Measurements from ENCODE around the gene DOCK11.

DOCK11 gene

DNA sequence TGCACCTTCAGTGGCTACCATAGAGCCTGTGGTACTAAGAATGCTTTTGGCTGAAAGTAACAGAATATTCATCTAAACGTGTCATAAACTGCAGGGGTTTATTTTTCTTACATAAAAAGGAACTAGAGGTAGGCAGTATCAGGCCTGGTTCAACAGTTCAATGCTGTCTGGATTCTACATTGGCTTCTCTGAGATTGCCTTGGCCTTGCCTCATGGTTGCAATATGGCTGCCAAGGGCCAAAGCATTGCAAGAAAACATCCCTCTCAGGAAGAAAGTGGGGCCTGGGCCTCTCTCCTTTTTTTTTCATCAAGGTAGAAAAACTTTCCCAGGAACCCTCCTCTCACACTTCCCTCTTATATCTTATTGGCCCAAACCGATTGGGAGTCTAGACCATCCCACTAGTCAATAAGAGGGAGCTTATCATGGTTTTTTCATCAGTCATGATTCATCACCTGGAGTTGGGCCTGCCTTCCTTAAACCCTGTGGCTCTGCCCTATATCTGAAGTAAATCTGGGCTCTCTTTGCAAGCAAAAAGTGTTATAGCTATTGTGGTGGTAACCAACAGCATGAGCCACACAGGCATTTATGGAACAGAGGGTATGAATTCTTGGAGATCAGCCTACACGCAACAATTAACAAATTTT is 1.8 kb upstream of the DOCK11 start:
- ChIA-PET POLR2A (ENCODE audit: low non-redundant PET) (no interaction called here), CTCF (no interaction called here)
- TF ChIP-seq, protein P1, sequence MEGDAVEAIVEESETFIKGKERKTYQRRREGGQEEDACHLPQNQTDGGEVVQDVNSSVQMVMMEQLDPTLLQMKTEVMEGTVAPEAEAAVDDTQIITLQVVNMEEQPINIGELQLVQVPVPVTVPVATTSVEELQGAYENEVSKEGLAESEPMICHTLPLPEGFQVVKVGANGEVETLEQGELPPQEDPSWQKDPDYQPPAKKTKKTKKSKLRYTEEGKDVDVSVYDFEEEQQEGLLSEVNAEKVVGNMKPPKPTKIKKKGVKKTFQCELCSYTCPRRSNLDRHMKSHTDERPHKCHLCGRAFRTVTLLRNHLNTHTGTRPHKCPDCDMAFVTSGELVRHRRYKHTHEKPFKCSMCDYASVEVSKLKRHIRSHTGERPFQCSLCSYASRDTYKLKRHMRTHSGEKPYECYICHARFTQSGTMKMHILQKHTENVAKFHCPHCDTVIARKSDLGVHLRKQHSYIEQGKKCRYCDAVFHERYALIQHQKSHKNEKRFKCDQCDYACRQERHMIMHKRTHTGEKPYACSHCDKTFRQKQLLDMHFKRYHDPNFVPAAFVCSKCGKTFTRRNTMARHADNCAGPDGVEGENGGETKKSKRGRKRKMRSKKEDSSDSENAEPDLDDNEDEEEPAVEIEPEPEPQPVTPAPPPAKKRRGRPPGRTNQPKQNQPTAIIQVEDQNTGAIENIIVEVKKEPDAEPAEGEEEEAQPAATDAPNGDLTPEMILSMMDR (conservative IDR thresholded peaks at IDR 0.05; ENCODE audit: low read depth) = no peak
- no peak for DNase-seq (ENCODE audit: low spot score)
- no peak overlapping the region for H3K27ac ChIP-seq

DNA sequence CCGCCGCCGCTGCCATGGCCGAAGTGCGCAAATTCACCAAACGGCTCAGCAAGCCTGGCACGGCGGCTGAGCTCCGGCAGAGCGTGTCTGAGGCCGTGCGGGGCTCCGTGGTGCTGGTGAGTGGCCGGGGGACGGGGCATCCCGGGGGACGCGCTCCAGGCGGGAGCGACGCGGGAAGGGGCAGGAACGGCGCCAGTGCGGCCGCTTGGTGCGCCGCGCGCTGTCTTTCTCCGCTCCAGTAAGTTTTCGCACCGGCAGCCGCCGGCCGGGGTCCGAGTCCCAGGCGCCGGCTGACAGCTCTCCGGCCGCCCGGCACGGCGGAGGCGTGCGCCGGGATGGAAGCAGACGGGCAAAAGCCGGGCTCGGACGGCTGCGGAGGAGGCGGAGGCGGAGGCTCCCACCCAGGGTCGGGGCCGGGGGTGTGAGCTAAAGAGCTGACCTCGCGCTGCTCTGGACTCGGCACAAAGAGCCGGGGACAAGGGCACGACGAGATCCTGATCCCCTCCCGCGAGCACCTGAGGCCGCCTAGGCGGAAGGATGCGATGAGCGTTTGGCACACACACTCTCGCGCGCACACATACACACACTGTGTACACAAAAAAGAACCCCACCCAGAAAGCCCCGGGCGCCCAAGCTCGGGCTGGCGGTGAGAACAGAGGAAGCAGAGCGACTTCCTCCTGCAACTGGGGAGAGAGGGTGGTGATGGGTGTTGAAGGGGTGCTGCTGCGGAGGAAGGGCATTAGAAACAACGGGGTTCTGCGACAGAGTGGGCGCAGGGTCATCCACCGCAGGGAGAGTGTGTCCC is 545 bp downstream of the DOCK11 start:
- POLR2A ChIA-PET (ENCODE audit: low non-redundant PET) = no interaction called here
- peak; percentile 2 for DNase-seq (ENCODE audit: low spot score)
- H3K27ac ChIP-seq = peak overlapping the region; percentile 83
- CTCF ChIA-PET = interaction anchor here (0.6 to 1.2 kb wide), 2 partner anchors 36 to 88 kb away, joined by 3 to 5 read pairs; no protein-coding TSS in a partner anchor
- TF ChIP-seq, protein P1 (conservative IDR thresholded peaks at IDR 0.05; ENCODE audit: low read depth) = no peak

DNA sequence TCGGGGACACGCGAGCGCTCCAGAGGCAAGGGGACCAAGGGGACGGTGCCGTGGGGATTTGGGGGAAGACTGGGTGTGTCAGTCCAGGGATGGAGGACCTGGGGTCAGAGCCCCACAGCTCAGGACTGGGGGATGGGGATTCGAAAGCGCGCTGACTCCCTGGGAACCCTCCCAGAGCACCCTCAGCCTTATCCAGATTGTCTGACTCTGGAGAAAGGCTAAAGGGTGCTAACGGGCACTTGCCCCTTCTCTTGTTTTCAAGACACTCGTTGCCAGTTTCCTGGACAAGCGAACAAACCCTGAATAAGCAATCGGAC is 1.1 kb downstream of the DOCK11 start:
- POLR2A ChIA-PET (ENCODE audit: low non-redundant PET) = no interaction called here
- TF ChIP-seq, protein P1 (conservative IDR thresholded peaks at IDR 0.05; ENCODE audit: low read depth) = no peak
- peak overlapping the region; percentile 83 for H3K27ac ChIP-seq
- no peak for DNase-seq (ENCODE audit: low spot score)
- CTCF ChIA-PET = no interaction called here

DNA sequence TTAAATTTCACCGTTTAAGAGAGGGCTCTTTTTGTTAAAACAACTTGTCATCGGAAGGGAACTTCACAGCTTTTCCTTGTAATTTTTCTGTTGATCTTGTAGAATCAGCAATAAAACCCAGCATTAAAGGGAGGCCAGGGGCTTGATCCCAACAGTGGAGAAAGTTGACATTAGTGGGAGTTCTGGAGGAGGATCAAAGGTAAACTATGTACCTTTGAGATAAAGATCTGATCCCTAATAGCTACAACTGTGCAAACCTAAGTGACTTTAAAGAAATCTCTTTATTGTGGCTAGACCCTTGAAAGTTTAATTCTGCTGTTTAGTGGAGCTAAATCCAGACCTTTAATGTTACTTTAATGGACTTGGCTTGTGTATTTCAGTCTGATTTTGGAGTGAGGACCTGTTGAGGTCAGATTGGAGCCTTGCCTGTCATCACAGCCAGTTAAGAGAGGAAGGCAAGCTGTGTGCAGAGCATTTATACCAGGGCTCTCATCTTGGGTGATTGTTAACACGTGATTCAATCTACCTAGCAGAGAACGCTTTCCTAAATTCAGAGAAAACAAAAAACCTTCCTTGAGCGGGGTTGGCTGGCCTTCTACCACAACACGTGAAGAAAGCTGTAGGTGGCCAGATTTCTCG is 1.7 kb downstream of the DOCK11 start:
- ChIA-PET CTCF (interaction anchor here (1.1 kb wide), 1 partner anchor 130 kb away, joined by 3 read pairs; no protein-coding TSS in a partner anchor), POLR2A (ENCODE audit: low non-redundant PET) (no interaction called here)
- DNase-seq (ENCODE audit: low spot score) = no peak
- TF ChIP-seq, protein P1 (conservative IDR thresholded peaks at IDR 0.05; ENCODE audit: low read depth) = no peak
- no peak overlapping the region for H3K27ac ChIP-seq

DNA sequence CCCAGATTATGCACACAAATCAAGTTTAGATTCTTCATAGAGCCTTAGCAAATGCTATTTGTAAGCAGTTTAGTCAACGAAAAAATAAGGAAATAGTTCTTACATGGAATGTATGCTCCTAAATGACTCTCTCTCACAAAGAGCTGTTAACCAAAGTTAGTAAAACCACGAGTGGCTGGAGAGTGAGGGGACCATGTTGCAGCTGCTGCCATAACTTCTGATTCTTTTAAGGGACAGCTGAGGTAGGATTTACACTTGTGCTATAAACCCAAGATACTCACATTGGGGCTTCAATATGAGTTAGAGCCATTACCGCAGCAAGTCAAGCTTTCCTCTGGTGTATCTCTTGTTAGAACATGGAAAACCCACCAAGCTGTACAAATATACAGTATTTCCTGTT is 2.7 kb downstream of the DOCK11 start:
- POLR2A ChIA-PET (ENCODE audit: low non-redundant PET) = no interaction called here
- CTCF ChIA-PET = interaction anchor here (0.6 kb wide), 1 partner anchor 680 kb away, joined by 3 read pairs; no protein-coding TSS in a partner anchor
- no peak for DNase-seq (ENCODE audit: low spot score)
- no peak overlapping the region for H3K27ac ChIP-seq
- TF ChIP-seq, protein P1 (conservative IDR thresholded peaks at IDR 0.05; ENCODE audit: low read depth) = no peak

DNA sequence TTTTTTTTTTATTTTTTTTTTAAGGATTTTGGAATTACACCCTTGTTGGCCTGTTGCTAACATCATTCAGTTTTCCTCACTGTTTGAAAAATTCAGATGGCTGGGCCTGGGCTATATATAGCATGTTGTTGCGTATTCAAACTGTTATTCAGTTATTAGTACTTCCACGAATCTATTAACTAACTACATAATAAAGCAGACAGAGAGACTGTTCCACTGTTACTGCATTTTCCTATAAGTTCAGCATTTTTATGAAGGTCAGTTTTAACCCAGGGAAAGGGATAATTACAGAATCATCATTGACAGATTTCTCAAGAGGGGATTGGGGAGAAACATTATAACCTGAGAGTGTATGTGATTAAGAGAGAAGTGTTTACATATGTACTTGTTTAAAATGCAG is 3.1 kb downstream of the DOCK11 start:
- POLR2A ChIA-PET (ENCODE audit: low non-redundant PET) = no interaction called here
- TF ChIP-seq, protein P1 (conservative IDR thresholded peaks at IDR 0.05; ENCODE audit: low read depth) = no peak
- no peak for DNase-seq (ENCODE audit: low spot score)
- CTCF ChIA-PET = interaction anchor here (0.6 kb wide), 1 partner anchor 680 kb away, joined by 3 read pairs; no protein-coding TSS in a partner anchor
- no peak overlapping the region for H3K27ac ChIP-seq
